HG03159 (cell line): ENCODE data around the gene NKAIN2.
"Not testable (repeated sequence)": the region's sequence is repeated elsewhere in the genome, so short reads cannot be mapped to it uniquely, and the experiment has no call there.

Experiments
- ATAC-seq: cut with Tn5 transposase; IDR thresholded peaks from one replicate; pipeline ENCODE4 v1.9.1; 2021; ENCODE audit warnings: mild to moderate bottlenecking, moderate library complexity; ENCODE audit not compliant: unreplicated experiment

Gene NKAIN2

GRCh38 chr6:124022051-124022450, 218.4 kb downstream of the NKAIN2 start:
- not testable (repeated sequence) for ATAC-seq

- ATAC-seq = no peak
Observed at GRCh38 chr6:124022641-124023040, 219.0 kb downstream of the NKAIN2 start.

GRCh38 chr6:124026694-124027093, 223.0 kb downstream of the NKAIN2 start:
- peak; percentile 48 for ATAC-seq

- ATAC-seq = no peak
Observed at GRCh38 chr6:124027392-124027791, 223.7 kb downstream of the NKAIN2 start.

- no peak for ATAC-seq
Observed at GRCh38 chr6:124028117-124028516, 224.5 kb downstream of the NKAIN2 start.

GRCh38 chr6:124029567-124029966, 225.9 kb downstream of the NKAIN2 start:
- no peak for ATAC-seq

- ATAC-seq = no peak
Observed at GRCh38 chr6:124033501-124033900, 229.8 kb downstream of the NKAIN2 start.

GRCh38 chr6:124036384-124036783, 232.7 kb downstream of the NKAIN2 start:
- ATAC-seq = no peak

- ATAC-seq = peak; percentile 92
Observed at GRCh38 chr6:124040655-124041054, 237.0 kb downstream of the NKAIN2 start.

GRCh38 chr6:124052120-124052519, 248.5 kb downstream of the NKAIN2 start:
- no peak for ATAC-seq

- no peak for ATAC-seq
Observed at GRCh38 chr6:124053315-124053714, 249.7 kb downstream of the NKAIN2 start.

- ATAC-seq = no peak
Observed at GRCh38 chr6:124054034-124054433, 250.4 kb downstream of the NKAIN2 start.

GRCh38 chr6:124055395-124055794, 251.7 kb downstream of the NKAIN2 start:
- ATAC-seq = no peak

GRCh38 chr6:124055963-124056362, 252.3 kb downstream of the NKAIN2 start:
- ATAC-seq = no peak

GRCh38 chr6:124056407-124057334, 253.0 kb downstream of the NKAIN2 start:
- ATAC-seq = no peak

- ATAC-seq = no peak
Observed at GRCh38 chr6:124057461-124057860, 253.8 kb downstream of the NKAIN2 start.

- ATAC-seq = no peak
Observed at GRCh38 chr6:124064317-124065113, 260.9 kb downstream of the NKAIN2 start.

- ATAC-seq = no peak
Observed at GRCh38 chr6:124066269-124066668, 262.6 kb downstream of the NKAIN2 start.

GRCh38 chr6:124066946-124067552, 263.4 kb downstream of the NKAIN2 start:
- no peak for ATAC-seq

GRCh38 chr6:124069230-124069950, 265.7 kb downstream of the NKAIN2 start:
- no peak for ATAC-seq

GRCh38 chr6:124073021-124073420, 269.4 kb downstream of the NKAIN2 start:
- ATAC-seq = no peak
